IMR-90 (cell line): ENCODE data around the gene TNRC6B. TPM values are rescaled to one million over a fixed set of nuclear protein-coding genes. Genes with fewer than 3 reads are reported as not detected.

Experiments
- ATAC-seq: fragments of 200-7000 bp; cut with Tn5 transposase; 2 replicates; pipeline ENCODE4 v1.9.1; 2020; ENCODE audit warnings: low read depth, mild to moderate bottlenecking, moderate library complexity
- BruUV-seq: library from RNA; stranded (reverse); fragments of 400-500 nt; replicated peaks from 2 replicates; lab custom pipeline; 2021; lab: Mats Ljungman, UMichigan
- CTCF ChIA-PET: fragments of 300-600 bp; formaldehyde crosslinking; extraction: SDS; loops from one replicate; lab custom pipeline; 2021; ENCODE audit warnings: antibody characterized with exemption; lab: Yijun Ruan, JAX
- POLR2A ChIA-PET: fragments of 300-600 bp; sonication (Branson Sonifier 250); formaldehyde crosslinking; loops from one replicate; lab custom pipeline; 2022; ENCODE audit warnings: antibody characterized with exemption; ENCODE audit not compliant: unreplicated experiment; lab: Charles Lee
- DNase-seq: peaks from one replicate; pipeline ENCODE4 v3.0.0; 2013
- H2AFZ ChIP-seq: replicated peaks from 2 replicates; pipeline ENCODE3; 2013; ENCODE audit warnings: low read length, mild to moderate bottlenecking; ENCODE audit not compliant: poor library complexity
- H2AK5ac ChIP-seq: 2 replicates; pipeline ENCODE4 v1.6.1; 2013; ENCODE audit warnings: low read depth, low read length, inconsistent platforms
- H2AK9ac ChIP-seq: replicated peaks from 2 replicates; pipeline ENCODE3; 2013; ENCODE audit warnings: mild to moderate bottlenecking, low read depth, low read length, moderate library complexity; ENCODE audit not compliant: poor library complexity
- H2BK120ac ChIP-seq: 2 replicates; pipeline ENCODE4 v1.6.1; 2013; ENCODE audit warnings: low read depth, low read length, inconsistent platforms
- H2BK15ac ChIP-seq: 3 replicates; pipeline ENCODE4 v1.6.1; 2013; ENCODE audit warnings: low read depth, low read length, inconsistent platforms
- H2BK20ac ChIP-seq: 2 replicates; pipeline ENCODE4 v1.6.1; 2013; ENCODE audit warnings: low read depth, mild to moderate bottlenecking, inconsistent platforms, low read length, moderate library complexity
- H2BK5ac ChIP-seq: 2 replicates; pipeline ENCODE4 v1.6.1; 2013; ENCODE audit warnings: mild to moderate bottlenecking, low read depth, low read length, inconsistent platforms; ENCODE audit not compliant: poor library complexity, severe bottlenecking
- H3K14ac ChIP-seq: replicated peaks from 2 replicates; pipeline ENCODE4 v1.6.1; 2013; ENCODE audit warnings: low read depth, low read length, inconsistent platforms
- H3K18ac ChIP-seq: 2 replicates; pipeline ENCODE4 v1.6.1; 2013; ENCODE audit warnings: low read depth, low read length, control low read depth
- H3K23ac ChIP-seq: 2 replicates; pipeline ENCODE4 v1.6.1; 2013; ENCODE audit warnings: low read depth, low read length, inconsistent platforms
- H3K27ac ChIP-seq: 2 replicates; pipeline ENCODE4 v1.5.1; 2013; ENCODE audit warnings: mild to moderate bottlenecking, control low read depth, low read length; ENCODE audit not compliant: insufficient read depth
- H3K27me3 ChIP-seq: 2 replicates; pipeline ENCODE4 v1.6.1; 2013; ENCODE audit warnings: low read length; ENCODE audit not compliant: control insufficient read depth, insufficient read depth
- H3K36me3 ChIP-seq: 2 replicates; pipeline ENCODE4 v1.6.1; 2013; ENCODE audit warnings: low read length, mixed read lengths; ENCODE audit not compliant: control insufficient read depth, insufficient read depth
- H3K4ac ChIP-seq: 2 replicates; pipeline ENCODE4 v1.6.1; 2013; ENCODE audit warnings: low read depth, low read length, inconsistent platforms
- H3K4me1 ChIP-seq: 2 replicates; pipeline ENCODE4 v1.6.1; 2013; ENCODE audit warnings: low read length, mixed read lengths; ENCODE audit not compliant: control insufficient read depth, insufficient read depth
- H3K4me2 ChIP-seq: 2 replicates; pipeline ENCODE4 v1.6.1; 2013; ENCODE audit warnings: low read depth, mild to moderate bottlenecking, control low read depth, low read length, moderate library complexity
- H3K4me3 ChIP-seq: 2 replicates; pipeline ENCODE4 v1.5.1; 2013; ENCODE audit warnings: low read depth, mild to moderate bottlenecking, control low read depth, low read length, moderate library complexity; ENCODE audit not compliant: insufficient read depth
- H3K56ac ChIP-seq: 2 replicates; pipeline ENCODE4 v1.6.1; 2013; ENCODE audit warnings: low read length, inconsistent platforms; ENCODE audit not compliant: insufficient read depth; ENCODE audit errors: extremely low read depth
- H3K79me1 ChIP-seq, 2 experiments: 2 replicates each; pipeline ENCODE4 v1.6.1; 2013; ENCODE audit warnings: low read length in 2 of 2, inconsistent platforms in 1 of 2, low read depth in 1 of 2
- H3K9ac ChIP-seq: 2 replicates; pipeline ENCODE4 v1.6.1; 2013; ENCODE audit warnings: low read depth, low read length, control low read depth
- H3K9me1 ChIP-seq: 2 replicates; pipeline ENCODE4 v1.6.1; 2013; ENCODE audit warnings: low read length, inconsistent platforms; ENCODE audit not compliant: insufficient read depth
- H3K9me3 ChIP-seq: 2 replicates; pipeline ENCODE4 v1.6.1; 2013; ENCODE audit warnings: low read length; ENCODE audit not compliant: control insufficient read depth, insufficient read depth
- H4K20me1 ChIP-seq: 2 replicates; pipeline ENCODE4 v1.6.1; 2013; ENCODE audit warnings: low read length, inconsistent platforms; ENCODE audit not compliant: insufficient read depth
- H4K5ac ChIP-seq: 2 replicates; pipeline ENCODE4 v1.6.1; 2013; ENCODE audit warnings: mild to moderate bottlenecking, low read depth, low read length, control low read depth
- H4K8ac ChIP-seq, 2 experiments: 2 replicates each; pipeline ENCODE4 v1.6.1; 2013; ENCODE audit warnings: low read depth in 2 of 2, low read length in 2 of 2, control low read depth in 1 of 2, inconsistent platforms in 1 of 2
- H4K91ac ChIP-seq: 2 replicates; pipeline ENCODE4 v1.6.1; 2013; ENCODE audit warnings: low read depth, low read length, inconsistent platforms; ENCODE audit not compliant: insufficient read depth
- CEBPB ChIP-seq: IDR thresholded peaks from 2 replicates; pipeline ENCODE4 v1.6.1; 2012; ENCODE audit warnings: low read depth, low read length, improper control_type of control experiment
- FOS ChIP-seq: fragments of 150-350 bp; IDR thresholded peaks from 2 replicates; pipeline ENCODE4 v1.6.1; 2016; ENCODE audit warnings: low read depth, low read length
- MAFK ChIP-seq: IDR thresholded peaks from 2 replicates; pipeline ENCODE4 v1.6.1; 2012; ENCODE audit warnings: low read depth, low read length, improper control_type of control experiment
- MAZ ChIP-seq: IDR thresholded peaks from 2 replicates; pipeline ENCODE4 v1.6.1; 2012; ENCODE audit warnings: low read depth, mild to moderate bottlenecking, low read length, improper control_type of control experiment, moderate library complexity, borderline replicate concordance
- MXI1 ChIP-seq: IDR thresholded peaks from 2 replicates; pipeline ENCODE4 v1.6.1; 2012; ENCODE audit warnings: low read depth, mild to moderate bottlenecking, low read length, moderate library complexity, borderline replicate concordance
- NFE2L2 ChIP-seq: fragments of 150-350 bp; IDR thresholded peaks from 2 replicates; pipeline ENCODE4 v1.6.1; 2016; ENCODE audit warnings: low read depth, mild to moderate bottlenecking, low read length
- POLR2A ChIP-seq: IDR thresholded peaks from 2 replicates; pipeline ENCODE4 v1.6.1; 2012; ENCODE audit warnings: mild to moderate bottlenecking, low read depth, low read length
- RAD21 ChIP-seq: IDR thresholded peaks from 2 replicates; pipeline ENCODE4 v1.6.1; 2012; ENCODE audit warnings: low read length, improper control_type of control experiment
- RFX5 ChIP-seq: IDR thresholded peaks from 2 replicates; pipeline ENCODE4 v1.8.0; 2012; ENCODE audit warnings: low read depth, mild to moderate bottlenecking, low read length, moderate library complexity
- SMC3 ChIP-seq: fragments of 150-350 bp; IDR thresholded peaks from 2 replicates; pipeline ENCODE4 v1.6.1; 2016; ENCODE audit warnings: low read depth, mild to moderate bottlenecking, antibody characterized with exemption, low read length, moderate library complexity
- USF2 ChIP-seq: fragments of 150-350 bp; IDR thresholded peaks from 2 replicates; pipeline ENCODE4 v1.6.1; 2017; ENCODE audit warnings: mild to moderate bottlenecking, antibody characterized with exemption, low read length, low read depth
- WGBS, 2 experiments: methylation state at CpG; one replicate each; pipeline versions ENCODE4 v1.1.5 to v1.1.7; 2013; ENCODE audit warnings: missing lambda C conversion rate in 2 of 2; ENCODE audit not compliant: insufficient read length in 1 of 2; ENCODE audit errors: extremely low coverage in 2 of 2; 5-methylcytosine and 5-hydroxymethylcytosine counted together
- dilution Hi-C: fragments of 300-500 bp; cut with HindIII; formaldehyde crosslinking; loops from one replicate; pipeline ENCODE4 v1.14.3; 2018; ENCODE audit warnings: low sequenced_read_pairs; ENCODE audit not compliant: unreplicated experiment
- in situ Hi-C: fragments of 300-500 bp; cut with MboI; formaldehyde crosslinking; loops from 3 replicates; pipeline ENCODE4 v1.14.3; 2019; ENCODE audit warnings: low sequenced_read_pairs, inconsistent platforms, mixed read lengths
- intact Hi-C: fragments of 100-400 bp; cut with micrococcal nuclease; formaldehyde crosslinking; loops from 2 replicates; pipeline ENCODE4 v1.10.0; 2022
- polyA plus RNA-seq, 3 experiments: library from polyadenylated mRNA; depleted of rRNA; stranded (reverse); fragments of >200 nt; gene quantifications; 2 replicates each; pipeline ENCODE4 v1.2.3, GENCODE V29; 2012; ENCODE audit warnings: low replicate concordance in 1 of 3
- total RNA-seq: library from RNA; depleted of rRNA; stranded (reverse); fragments of >200 nt; gene quantifications from 2 replicates; pipeline ENCODE4 v1.2.3, GENCODE V29; 2012

Gene TNRC6B
- total and polyA plus RNA-seq, 2 of the 4 experiments (the other 2 are of a cell fraction): 3.9 to 17.0 TPM

- BruUV-seq: no TSS peak
- dilution Hi-C loops (no loop called here), in situ Hi-C loops (no loop called here), intact Hi-C loops (no loop called here)
- Histone ChIP-seq H3K23ac (no peak overlapping the region), H3K36me3 (peaks cover 25% of the 10 kb centered on the region), H3K14ac (no peak overlapping the region), H3K56ac (no peak overlapping the region), H3K79me1 (peaks cover 0 to 24% of the 10 kb centered on the region in 2 experiments; a peak in 2 of 4 replicates), H3K9ac (no peak overlapping the region), H3K18ac (no peak overlapping the region), H2AK9ac (no peak overlapping the region), H3K4me3 (no peak overlapping the region), H2BK5ac (no peak overlapping the region), H2AK5ac (no peak overlapping the region), H3K4me2 (no peak overlapping the region), H3K4me1 (peaks cover 14% of the 10 kb centered on the region), H3K27ac (no peak overlapping the region), H2AFZ (no peak overlapping the region), H4K5ac (no peak overlapping the region), H4K20me1 (no peaks in the 10 kb centered on the region), H3K4ac (no peak overlapping the region), H2BK15ac (no peak overlapping the region), H2BK120ac (no peak overlapping the region), H3K27me3 (no peaks in the 10 kb centered on the region), H3K9me3 (no peaks in the 10 kb centered on the region), H2BK20ac (no peak overlapping the region), H3K9me1 (peaks cover 16% of the 10 kb centered on the region), H4K91ac (no peak overlapping the region), H4K8ac (no peak overlapping the region)
- DNase-seq: no peak
- ChIA-PET CTCF (interaction anchor here (0.6 kb wide), 1 partner anchor 8 kb away, joined by 4 read pairs; no protein-coding TSS in a partner anchor), POLR2A (no interaction called here)
- ATAC-seq: no peak
- TF ChIP-seq CEBPB (no peak), MAFK (no peak), NFE2L2 (no peak), RAD21 (no peak), USF2 (no peak), RFX5 (no peak), FOS (no peak), MXI1 (no peak), MAZ (no peak), SMC3 (no peak), POLR2A (no peak)
- 91% methylated on average over 4 of the region's 17 CpGs; no CpG with 5 or more reads in 1 of the 2 experiments for WGBS, 2 experiments
Observed at GRCh38 chr22:40322818-40323447, 145.2 kb downstream of the TNRC6B start.
